Middle frontal gyrus (tissue), 1 donor: ENCODE data around the gene PDS5A.
A peak's percentile ranks its signal among the peaks of the same experiment; 100 is the strongest.
"Not testable (repeated sequence)": the region's sequence is repeated elsewhere in the genome, so short reads cannot be mapped to it uniquely, and the experiment has no call there.

ENCODE experiments used
- DNase-seq: peaks from one replicate; pipeline ENCODE4 v3.0.0-alpha.2; 2015; ENCODE audit warnings: low spot score; ENCODE audit errors: extremely low spot score

The PDS5A gene

GRCh38 chr4:39900966-39901365 lies 76.7 kb downstream of the PDS5A start:
- DNase-seq = no peak

- no peak for DNase-seq
These were observed 78.4 kb downstream of the PDS5A start for GRCh38 chr4:39899291-39899690.

- DNase-seq = no peak
These were observed 79.7 kb downstream of the PDS5A start for GRCh38 chr4:39898015-39898414.

- DNase-seq = no peak
These were observed 84.0 kb downstream of the PDS5A start for GRCh38 chr4:39893693-39894072.

GRCh38 chr4:39892988-39893692 lies 84.6 kb downstream of the PDS5A start:
- DNase-seq = no peak

GRCh38 chr4:39889226-39889625 lies 88.5 kb downstream of the PDS5A start:
- DNase-seq = no peak

- DNase-seq = no peak
These were observed 89.2 kb downstream of the PDS5A start for GRCh38 chr4:39888541-39888940.

- DNase-seq = peak; percentile 8
These were observed 94.1 kb downstream of the PDS5A start for GRCh38 chr4:39883646-39884045.

GRCh38 chr4:39881789-39882188 lies 95.9 kb downstream of the PDS5A start:
- no peak for DNase-seq

GRCh38 chr4:39877971-39878370 lies 99.7 kb downstream of the PDS5A start:
- no peak for DNase-seq

GRCh38 chr4:39873823-39874222 lies 103.9 kb downstream of the PDS5A start:
- DNase-seq = no peak

- no peak for DNase-seq
These were observed 112.4 kb downstream of the PDS5A start for GRCh38 chr4:39865280-39865679.

GRCh38 chr4:39864391-39864790 lies 113.3 kb downstream of the PDS5A start:
- DNase-seq = no peak

- no peak for DNase-seq
These were observed 116.9 kb downstream of the PDS5A start for GRCh38 chr4:39860804-39861203.

- DNase-seq = no peak
These were observed 121.7 kb downstream of the PDS5A start for GRCh38 chr4:39855909-39856512.

- no peak for DNase-seq
These were observed 125.1 kb downstream of the PDS5A start for GRCh38 chr4:39852636-39853035.

- no peak for DNase-seq
These were observed 127.0 kb downstream of the PDS5A start for GRCh38 chr4:39850727-39851126.

GRCh38 chr4:39846705-39847104 lies 131.0 kb downstream of the PDS5A start:
- DNase-seq = no peak

GRCh38 chr4:39846120-39846519 lies 131.6 kb downstream of the PDS5A start:
- DNase-seq = no peak

GRCh38 chr4:39841894-39842293 lies 135.8 kb downstream of the PDS5A start:
- no peak for DNase-seq

GRCh38 chr4:39840516-39840915 lies 137.2 kb downstream of the PDS5A start:
- DNase-seq = not testable (repeated sequence)

- DNase-seq = no peak
These were observed 137.7 kb downstream of the PDS5A start for GRCh38 chr4:39840027-39840426.

- DNase-seq = not testable (repeated sequence)
These were observed 139.3 kb downstream of the PDS5A start for GRCh38 chr4:39838431-39838830.
